ENCODE data around the gene FAM83F.
"Not testable (repeated sequence)": the region's sequence is repeated elsewhere in the genome, so short reads cannot be mapped to it uniquely, and the experiment has no call there.

The FAM83F gene

DNA sequence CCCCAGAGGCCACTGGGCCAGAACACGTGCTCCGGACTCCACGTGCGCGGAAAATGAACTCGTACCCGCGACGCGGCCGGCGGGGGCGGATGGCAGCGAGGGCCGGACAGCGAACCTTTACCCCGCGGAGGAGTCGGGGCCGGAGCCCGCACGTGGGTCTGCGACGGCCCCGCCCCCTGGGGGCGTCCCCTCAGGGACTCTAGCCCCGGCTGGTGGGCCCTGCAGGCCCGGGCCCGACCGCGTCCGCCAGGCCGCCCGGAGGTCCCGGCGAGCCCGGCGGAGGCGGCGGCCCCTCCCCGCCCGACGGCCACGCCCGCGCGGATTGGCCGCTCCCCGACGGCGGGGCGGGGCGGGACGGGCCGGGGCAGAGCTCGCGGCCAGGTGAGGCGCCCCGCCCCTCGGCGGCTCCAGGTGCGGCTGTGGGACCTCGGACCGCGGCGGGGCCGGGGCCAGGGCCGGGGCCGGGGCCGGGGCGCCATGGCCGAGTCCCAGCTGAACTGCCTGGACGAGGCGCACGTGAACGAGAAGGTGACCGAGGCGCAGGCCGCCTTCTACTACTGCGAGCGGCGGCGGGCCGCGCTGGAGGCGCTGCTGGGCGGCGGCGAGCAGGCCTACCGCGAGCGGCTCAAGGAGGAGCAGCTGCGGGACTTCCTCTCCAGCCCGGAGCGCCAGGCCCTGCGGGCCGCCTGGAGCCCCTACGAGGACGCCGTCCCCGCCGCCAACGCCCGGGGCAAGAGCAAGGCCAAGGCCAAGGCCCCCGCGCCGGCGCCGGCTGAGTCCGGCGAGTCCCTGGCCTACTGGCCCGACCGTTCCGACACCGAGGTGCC is at the start of gene FAM83F:
FAM83F (plus strand) TSS at position 389 of the 827 bp plus-strand sequence; CDS start at position 478, 89 bp downstream.
- DNase-seq (ENCODE audit: extremely low spot score, insufficient read length, low read depth) = no peak
- FAIRE-seq = no peak

DNA sequence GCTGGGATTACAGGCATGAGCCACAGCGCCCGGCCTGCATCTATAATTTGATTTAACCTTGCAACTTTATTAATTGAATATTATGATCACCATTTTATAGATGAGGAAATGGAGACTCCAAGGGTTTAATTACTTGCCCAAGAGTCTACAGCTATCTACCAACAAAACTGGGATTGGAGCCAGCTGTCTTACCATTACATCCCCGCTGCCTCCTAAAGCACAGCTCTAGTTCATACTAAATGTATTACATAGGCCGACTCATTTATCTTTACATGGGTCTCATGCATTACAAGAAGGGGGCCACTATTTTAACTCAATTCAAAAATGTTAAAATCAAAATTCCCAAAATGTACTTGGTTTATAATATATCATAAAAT is 48.6 kb upstream of the FAM83F start:
- DNase-seq (ENCODE audit: extremely low spot score, insufficient read length, low read depth) (no peak), FAIRE-seq (no peak)

DNA sequence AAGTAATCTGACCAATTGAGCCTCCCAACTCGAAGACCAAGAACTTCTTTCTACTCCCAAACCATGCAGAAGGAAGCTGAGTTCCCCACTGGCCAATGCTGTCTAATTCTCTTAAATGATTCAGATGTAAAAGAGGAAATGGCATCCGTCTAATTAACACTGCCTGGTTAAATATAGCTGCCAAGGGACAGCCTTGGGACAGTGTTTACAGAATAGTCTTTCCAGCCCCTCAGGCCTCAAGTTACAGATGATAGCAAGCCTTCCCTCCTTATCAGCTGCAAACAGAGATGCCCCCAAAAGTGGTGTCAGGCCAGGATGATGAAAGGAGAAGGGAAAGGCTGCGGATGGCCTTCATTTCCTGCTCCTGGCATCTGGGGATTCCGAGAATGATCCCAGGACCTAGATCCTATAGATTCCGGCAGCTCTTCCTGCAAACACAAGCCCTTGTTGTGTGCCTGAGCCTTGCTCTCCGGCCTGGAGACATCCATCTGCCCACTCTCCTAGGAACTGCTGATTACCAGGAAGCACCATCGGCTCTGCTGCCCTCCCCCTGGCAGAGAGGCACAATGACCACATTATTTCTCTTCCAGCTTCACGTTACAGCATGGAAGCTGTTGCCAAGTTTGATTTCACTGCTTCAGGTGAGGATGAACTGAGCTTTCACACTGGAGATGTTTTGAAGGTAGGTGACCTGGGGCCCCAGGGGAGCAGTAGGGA is 48.1 kb upstream of the FAM83F start:
- peak; percentile 80 for FAIRE-seq
- DNase-seq (ENCODE audit: extremely low spot score, insufficient read length, low read depth) = no peak

DNA sequence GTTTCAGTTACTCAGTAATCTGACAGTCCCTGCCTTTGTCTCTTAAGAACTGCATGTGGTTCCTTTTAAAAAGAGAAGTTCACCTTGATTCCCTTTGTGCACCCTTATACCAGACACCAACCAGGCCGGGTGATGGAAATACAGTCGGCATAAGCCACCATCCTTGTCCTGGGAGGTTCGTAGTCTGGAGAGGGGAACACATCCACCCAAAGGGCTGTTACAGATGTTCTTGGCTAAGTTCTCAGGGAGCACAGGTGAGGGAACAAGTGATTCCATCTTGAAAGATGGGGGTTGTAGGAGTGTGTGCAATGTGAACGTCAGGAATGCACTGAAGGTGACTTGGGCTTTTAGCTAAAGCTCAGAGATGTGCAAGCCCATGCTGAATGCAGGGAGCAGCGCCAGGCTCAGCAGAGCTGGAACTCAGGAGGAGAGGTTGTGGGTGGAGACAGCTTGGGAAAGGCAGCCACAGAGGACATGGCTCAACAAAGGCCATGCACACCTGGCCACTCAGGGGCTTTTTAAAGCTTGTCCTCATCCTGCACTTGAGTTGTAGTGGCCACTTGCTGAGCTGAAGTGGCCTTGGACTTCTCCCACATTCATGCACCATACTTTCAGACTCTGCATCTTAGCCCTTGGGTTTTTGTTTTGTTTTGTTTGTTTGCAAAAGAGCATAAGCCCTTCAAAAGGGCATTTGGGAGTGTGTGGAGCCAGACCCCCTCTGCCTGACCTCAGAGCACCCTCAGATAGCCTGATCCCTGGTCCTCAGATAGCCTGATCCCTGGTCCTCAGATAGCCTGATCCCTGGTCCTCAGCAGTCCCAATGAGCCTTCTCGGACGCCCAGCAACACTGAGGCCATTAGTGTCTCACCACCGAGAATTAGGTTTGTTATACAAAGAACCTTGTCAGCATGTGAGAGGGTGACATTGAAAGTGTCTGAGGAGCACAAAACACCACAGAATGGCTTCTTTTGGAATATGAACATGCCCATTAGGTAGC is 47.2 kb upstream of the FAM83F start:
- DNase-seq (ENCODE audit: extremely low spot score, insufficient read length, low read depth) (no peak), FAIRE-seq (no peak)

DNA sequence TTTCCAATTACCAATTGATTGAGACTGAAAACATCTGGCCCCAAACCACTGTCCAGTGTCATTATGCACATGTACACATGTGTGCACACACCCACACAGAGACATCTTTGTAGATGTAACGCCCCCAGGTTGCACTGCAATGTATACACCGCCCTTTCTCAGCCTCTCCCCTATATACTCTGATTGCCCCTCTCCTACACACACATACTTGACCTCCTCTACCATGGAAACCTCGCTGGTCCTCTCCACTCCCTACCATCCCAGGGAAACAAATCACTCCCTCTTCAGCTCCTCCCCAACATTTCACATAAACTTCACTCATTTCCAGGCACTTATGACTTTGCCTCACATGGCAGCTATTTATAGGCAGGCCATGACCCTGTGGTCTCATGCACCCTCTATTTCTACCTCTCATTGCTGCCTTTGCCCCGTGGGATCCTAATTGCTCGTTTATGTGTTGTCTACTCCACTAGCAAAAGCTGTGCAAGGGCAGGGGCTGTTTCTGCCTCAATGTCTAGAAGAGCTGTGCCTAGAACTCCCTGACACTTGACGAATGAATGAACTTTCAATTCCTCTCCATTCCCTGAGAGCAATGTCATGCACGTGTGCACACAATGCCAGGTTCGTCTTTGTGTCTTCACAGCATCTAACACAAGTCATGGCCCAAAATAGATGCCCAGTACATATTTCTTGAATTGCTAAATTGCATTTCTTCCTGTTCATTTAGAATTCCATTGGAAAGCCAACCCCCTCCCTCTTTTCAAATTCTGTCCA is 44.6 kb upstream of the FAM83F start:
- peak; percentile 50 for FAIRE-seq
- no peak for DNase-seq (ENCODE audit: extremely low spot score, insufficient read length, low read depth)

DNA sequence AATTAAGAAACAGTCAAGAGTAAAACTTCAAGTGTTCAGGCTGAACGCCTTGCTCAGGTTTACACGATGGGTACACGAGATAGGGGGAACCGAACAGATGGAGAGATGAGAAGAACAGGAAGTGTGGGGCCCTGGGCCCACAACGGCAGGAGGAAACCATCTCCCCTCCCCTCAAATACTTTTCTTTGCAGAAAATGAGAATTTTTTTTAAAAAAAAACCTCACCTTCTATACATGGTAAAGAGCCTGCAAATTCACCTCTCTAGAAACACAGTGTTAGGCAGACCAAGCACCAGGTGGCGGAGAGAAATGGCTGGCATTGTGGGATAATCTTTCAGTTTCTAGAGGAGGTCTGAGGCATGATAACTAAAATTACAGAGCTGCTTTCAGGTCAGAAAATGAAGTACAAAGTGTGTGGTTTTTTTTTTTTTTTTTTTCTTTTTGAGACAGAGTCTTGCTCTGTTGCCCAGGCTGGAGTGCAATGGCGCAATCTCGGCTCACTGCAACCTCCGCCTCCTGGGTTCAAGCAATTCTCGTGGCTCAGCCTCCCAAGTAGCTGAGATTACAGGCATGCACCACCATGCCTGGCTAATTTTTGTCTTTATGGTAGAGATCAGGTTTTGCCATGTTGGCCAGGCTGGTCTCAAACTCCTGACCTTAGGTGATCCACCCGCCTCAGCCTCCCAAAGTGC is 43.0 kb upstream of the FAM83F start:
- not testable (repeated sequence) for FAIRE-seq; DNase-seq (ENCODE audit: extremely low spot score, insufficient read length, low read depth)

DNA sequence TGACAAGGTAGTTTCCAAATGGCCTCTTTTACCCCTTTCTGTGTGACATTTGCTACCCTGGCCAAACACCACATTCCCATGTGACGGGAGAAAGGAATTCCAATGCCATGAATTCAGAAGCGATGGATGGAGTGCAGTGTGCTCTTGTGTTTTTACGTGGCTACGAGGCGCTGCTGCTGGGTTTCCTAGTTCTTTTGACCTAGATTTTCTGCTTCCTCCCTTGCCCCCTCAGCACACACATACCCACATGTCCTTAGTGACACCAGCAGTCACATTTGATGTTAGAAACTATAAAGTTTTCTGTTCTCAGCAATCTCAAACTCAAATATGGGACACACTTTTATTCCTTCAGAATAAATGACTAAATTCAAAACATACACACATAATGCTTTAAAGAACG is 42.4 kb upstream of the FAM83F start:
- FAIRE-seq (no peak), DNase-seq (ENCODE audit: extremely low spot score, insufficient read length, low read depth) (no peak)

DNA sequence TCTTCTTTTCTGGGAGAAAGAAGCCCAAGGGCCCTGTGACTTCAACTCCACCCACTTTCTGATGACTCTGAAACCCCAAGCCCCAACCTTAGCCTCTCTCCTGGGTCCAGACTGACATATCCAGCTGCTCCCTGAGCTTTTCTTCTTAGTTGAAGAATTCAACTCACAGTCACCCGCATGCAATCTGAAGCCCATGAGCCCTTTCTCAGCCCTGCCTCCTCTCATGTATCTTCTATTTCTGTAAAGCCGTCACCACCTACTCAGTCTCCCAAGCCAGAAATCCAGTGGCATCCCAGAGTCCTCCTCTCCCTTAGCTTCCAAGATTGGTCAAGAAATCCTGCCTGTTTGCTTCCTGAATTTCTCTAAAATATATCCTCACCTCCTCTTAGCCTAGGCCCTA is 41.7 kb upstream of the FAM83F start:
- DNase-seq (ENCODE audit: extremely low spot score, insufficient read length, low read depth) = no peak
- no peak for FAIRE-seq

DNA sequence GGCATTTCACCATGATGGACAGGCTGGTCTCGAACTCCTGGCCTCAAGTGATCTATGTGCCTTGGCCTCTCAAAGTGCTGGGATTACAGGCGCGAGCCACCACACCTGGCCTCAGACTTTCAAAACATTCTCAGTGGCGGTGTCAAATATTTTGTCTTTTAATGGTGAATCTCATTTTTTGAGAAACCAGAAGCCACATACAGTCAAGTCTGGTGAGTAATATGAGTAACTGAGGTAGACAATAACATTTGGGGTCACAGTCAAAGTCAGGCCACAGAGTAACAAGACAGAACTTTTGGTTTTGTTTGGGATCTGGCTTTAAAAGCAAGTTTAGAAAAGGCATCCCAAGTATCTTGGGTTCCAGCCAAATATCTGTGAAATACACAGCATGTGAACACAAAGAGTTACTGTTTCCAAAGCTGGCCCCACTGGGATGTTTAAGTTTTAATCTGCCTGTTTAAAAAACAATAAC is 40.1 kb upstream of the FAM83F start:
- DNase-seq (ENCODE audit: extremely low spot score, insufficient read length, low read depth) (no peak), FAIRE-seq (no peak)

DNA sequence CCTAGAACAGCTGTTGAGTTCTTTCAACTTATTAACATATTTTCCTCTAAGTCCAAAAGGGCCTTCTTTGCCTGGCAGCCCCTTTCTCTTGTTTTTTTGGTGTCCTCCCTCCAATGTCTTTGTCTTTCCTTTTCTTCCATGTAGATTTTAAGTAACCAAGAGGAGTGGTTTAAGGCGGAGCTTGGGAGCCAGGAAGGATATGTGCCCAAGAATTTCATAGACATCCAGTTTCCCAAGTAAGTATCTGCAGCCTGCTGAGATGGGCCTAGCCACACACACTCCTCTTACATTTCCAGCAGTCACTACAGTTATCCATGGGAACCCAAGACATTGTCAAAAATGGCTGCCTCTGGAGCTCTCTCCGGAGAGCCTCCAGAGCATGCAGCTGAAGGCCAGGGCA is 39.1 kb upstream of the FAM83F start:
- no peak for DNase-seq (ENCODE audit: extremely low spot score, insufficient read length, low read depth)
- FAIRE-seq = no peak

DNA sequence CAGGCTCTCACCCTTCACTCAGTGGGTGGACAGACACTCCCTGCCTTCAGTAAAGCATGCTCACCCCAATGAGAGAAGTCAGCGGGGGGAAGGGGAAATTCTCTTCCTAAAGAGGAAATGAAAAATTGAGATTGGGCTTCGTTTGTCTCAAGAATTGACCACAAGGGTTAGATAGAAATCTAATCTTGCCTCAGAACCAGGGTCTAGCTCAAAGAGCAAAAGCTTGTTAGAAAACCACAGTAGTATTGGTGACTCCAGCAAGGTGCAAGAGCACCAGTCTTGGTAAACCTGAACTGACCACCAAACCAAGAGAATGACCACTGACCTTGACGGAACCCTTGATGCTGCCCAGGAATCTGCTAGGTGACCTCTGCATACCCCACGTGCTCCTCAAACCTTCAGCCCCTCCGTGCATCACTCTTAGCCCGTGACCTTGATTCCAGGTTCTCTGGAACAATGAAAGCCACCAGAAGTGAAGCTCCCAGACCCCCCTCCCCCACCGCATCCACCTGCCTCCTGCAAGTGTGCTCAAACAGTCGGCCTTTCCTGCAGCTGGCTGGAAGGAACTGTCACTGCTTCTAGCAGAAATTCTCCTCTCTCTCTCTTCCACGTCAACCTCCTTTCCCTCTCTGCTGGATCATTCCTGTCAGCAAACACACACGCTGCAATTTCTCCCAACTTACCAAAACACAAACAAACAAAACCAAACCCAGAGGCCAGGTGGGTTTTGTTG is 37.7 kb upstream of the FAM83F start:
- FAIRE-seq (peak; percentile 92), DNase-seq (ENCODE audit: extremely low spot score, insufficient read length, low read depth) (peak; percentile 46)

DNA sequence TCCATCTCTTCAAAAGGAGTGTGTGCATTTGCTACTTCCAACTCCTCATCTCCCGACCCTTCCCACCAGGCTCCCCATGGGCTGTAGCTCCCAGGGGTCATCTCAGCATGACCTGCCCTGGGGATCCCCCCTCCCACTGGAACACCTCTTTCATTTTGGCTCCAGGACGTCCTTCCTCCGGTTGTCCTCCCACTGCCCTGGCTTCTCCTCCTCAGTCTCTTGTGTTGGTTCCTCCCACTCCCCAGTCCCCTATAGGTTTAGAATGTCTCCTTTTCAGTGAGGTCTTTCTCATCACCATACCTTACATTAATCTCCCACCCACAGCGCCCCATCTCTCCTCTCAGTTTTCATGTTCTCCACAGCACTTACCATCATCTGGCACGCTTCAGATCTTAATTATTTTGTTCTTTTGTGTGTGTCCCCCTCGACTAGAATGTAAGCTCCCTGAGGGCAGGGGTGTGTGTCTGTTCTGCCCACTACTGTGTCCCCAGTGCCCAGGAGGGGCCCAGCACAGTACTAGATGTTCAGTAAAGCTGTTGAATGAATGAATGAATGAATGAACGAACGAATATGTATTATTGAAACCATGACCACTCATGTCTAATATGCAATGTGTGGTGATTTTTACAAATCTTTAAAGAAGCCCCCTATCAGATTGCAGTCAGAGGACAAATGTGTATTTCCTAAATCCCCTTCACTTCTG is 36.6 kb upstream of the FAM83F start:
- no peak for FAIRE-seq

DNA sequence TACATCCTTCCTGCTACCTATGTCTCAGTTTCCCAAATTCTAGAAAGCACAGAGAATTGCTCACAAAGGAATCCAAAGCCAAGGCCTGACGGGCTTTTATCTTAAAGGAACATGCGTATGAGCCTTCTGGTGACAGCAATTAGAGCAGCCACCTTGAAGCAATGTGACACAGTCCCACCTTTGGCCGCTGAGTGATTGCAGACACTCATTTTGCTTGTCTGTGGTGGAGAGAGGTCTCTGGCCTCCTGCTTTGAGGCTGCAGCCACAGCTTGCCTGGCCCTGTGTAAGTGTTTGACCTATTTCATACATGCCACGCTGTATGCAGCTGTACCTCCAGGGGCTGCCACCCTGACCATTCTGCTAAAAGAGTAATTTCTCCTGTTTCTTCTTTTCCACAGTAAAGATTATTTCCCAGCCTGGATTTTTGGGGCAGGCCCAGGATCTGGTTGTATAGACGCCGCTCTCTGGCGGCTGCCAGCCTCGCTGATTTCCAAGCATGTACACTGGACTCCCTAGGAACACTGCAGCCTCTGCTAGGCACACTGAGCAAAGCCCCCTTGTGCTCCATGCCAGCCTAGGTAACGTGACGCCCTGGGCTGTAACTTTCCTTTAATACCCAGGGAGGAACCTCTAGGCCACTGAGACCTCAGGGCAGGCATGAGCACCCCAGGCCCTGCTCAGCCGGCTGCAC is 35.7 kb upstream of the FAM83F start:
- DNase-seq (ENCODE audit: extremely low spot score, insufficient read length, low read depth) = no peak
- FAIRE-seq = no peak

More for the DNA sequence above, 36.6 kb upstream of the FAM83F start:
- DNase-seq (ENCODE audit: extremely low spot score, insufficient read length, low read depth) = no peak

DNA sequence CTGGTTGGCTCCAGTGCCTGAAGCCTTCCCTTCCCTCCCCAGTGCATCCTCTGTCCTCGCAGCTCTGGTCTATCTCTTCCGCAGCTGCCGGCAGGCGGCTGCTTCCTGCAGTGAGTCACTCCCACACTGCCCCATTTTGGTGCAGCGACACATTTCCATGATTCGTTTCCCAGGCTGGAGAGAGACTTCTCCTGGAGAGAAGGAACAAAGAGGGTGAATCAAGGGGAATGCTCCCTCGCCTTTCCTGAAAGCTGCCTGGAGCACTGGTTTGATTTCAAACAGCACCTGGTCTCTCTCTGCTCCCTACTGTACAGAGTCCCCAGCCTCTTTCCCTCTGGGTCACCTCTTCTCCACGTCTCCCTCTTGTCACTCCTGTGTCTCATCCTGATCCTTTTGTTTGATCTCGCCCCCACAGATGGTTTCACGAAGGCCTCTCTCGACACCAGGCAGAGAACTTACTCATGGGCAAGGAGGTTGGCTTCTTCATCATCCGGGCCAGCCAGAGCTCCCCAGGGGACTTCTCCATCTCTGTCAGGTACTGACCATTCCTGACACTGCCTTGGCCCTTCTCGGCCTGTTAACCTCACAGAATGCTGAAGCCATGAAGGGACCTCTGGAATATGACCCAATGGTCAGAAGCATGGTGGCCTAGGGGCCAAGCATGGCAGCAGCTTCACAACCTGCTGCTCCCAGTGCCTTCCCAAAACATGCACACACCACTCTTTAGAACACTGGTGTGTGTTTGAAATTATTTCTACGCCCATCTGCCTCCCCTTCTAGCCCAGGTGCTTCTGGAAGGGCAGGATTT is 34.9 kb upstream of the FAM83F start, which contains the start of gene TMA7B:
TMA7B (plus strand) TSS at position 758 of the 808 bp plus-strand sequence. CDS start 3,978 bp downstream, outside the sequence.
- FAIRE-seq = no peak

DNA sequence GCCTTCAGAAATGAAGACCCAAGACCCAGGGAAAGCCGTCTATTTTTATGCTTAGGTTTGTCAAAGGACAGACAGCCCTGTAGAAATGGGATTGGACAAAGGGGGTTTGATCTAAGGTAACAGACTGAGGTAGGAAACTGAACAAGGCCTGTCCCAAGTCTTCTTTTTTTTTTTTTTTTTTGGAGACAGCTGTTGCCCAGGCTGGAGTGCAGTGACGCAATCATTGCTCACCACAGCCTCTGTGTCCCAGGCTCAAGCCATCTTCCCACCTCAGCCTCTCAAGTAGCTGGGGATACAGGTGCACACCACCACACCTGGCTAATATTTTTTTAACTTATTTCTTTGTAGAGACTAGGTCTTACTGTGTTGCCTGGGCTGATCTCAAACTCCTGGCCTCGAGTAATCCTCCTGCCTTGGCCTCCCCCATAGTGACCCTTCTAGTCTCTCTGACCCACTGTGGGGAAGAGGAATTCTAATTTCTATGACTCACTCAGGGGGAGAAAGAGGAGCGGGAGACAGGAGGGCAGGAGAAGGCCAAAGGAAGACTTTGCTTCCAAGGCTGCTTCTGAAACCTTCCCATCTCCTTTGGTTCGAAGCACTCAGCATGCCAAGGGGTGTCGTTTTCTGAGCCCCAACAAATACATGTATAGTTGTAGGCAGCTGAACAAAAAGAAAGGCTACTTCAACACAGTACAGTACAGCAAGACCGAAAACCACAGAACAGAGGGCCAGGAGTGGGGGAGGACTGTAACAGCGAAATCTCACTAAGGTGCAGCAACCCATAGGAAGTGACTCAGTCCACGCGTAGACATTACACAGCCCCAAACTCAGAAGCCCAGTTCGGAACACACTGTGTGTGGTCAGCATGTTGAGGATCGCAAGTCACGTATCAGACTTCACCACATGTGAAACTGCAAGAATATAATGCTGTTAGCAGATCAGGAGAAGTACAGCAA is 33.7 kb upstream of the FAM83F start:
- FAIRE-seq (peak; percentile 98), DNase-seq (ENCODE audit: extremely low spot score, insufficient read length, low read depth) (peak; percentile 54)

More for the DNA sequence above, 34.9 kb upstream of the FAM83F start, which contains the start of gene TMA7B:
- DNase-seq (ENCODE audit: extremely low spot score, insufficient read length, low read depth) = no peak
